GM18517 (cell line): Measurements from ENCODE around the gene CLIP1.
A peak's percentile ranks its signal among the peaks of the same experiment; 100 is the strongest.

Experiments used
- ATAC-seq: cut with Tn5 transposase; IDR thresholded peaks from one replicate; pipeline ENCODE4 v1.9.1; 2021; ENCODE audit warnings: mild to moderate bottlenecking, moderate library complexity; ENCODE audit not compliant: unreplicated experiment

Gene CLIP1

DNA sequence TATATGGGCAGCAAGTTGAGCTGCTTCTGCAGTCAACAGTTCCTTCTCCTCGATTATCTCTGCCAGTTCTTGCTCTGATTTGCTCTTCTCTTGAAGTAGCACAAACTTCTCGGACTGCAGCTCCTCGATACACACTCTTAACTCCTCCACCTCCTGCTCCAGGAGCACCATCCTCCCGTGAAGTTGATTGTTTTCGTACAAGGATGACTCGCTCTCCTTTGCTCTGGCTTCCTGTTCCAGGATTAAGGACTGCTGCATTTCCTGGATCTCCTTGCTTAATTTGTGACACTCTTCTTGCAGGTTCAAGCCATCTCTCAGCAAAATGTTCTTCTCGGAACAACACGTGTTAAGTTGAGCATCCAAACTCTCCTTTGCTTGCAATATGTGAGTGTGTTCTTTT, 100.0 kb downstream of the CLIP1 start:
- no peak for ATAC-seq

DNA sequence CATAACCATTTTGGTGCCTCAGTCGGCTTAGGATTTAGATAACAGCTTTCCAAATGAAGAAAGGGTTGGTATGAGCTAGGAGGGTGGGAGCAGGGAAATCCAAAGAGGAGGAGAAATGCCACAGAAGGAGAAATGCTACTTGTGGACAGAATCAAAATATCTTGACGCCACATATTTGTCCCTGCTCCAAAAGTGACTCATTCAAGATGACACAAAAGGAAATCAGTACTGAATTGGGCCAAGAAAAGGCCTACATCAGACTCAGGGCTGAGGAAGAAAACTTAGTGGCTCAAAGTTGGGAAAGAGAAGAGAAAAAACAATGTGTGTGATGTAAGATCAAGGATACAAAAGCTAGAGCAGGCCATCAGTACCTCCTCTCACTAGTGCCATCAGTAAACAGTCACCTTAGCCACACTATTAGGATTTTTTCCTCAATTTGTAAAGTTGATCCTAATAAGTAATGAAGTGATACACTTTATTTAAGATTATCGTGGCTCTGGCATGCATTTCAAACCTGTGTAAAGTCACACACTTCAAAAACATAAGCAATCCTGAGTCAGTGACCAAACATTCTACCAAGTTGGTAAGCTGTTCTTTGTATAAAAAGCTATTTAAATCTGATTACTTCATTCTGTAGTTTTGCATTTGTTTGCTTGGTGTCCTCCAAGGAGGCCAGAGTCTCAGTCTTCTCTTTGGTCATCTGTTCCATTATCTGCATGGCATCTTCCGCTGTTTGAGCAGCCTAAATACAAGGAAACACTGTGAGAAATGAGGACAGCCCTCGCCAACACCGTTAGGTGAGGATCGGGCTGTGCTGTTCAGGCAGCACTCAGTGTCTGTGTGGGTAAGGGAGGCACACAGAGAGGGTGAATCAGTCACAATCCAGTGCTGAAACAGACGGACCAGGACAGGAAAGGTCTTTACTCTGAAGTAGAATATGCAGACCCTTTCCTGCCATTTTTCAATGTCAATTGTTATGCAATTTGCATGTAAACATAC, 103.6 kb downstream of the CLIP1 start:
- ATAC-seq: no peak

DNA sequence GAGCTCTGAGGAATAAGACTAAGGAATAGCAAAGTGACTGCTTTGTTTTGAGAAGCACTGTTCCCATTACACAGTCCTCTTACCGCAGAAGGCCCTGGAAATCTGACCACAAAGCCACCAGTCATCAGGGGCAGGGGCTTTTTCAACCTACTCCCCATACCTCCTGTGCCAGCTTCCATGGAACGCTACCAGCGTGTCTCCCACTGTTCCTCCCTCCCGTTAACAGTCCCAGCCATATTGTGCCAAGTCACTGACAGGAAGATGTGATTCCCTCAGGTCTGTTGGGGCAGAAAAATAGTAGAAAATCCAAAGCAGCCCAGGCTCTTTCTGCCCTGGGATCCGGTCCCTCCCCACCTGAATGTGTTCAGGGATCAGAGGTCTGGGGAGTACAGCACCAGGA, 109.5 kb downstream of the CLIP1 start:
- no peak for ATAC-seq

DNA sequence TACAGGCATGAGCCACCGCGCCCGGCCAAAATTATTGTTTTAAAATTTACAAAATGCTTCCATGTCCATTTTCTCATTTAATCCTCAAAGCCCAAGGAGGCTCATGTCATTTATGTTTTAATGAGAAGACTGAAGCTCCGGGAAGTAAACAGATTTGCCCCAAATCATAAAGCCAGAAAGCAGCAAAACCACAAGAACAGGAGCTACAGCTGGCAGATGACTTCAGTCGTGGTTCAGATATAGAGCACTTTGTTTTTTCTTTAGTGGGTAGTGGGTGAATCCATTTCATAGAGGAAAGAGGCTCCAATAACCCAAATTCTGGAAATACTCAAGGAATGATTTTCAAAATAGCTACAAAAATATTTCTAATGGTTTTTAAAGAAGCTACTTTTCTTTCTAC, 110.8 kb downstream of the CLIP1 start:
- no peak for ATAC-seq

DNA sequence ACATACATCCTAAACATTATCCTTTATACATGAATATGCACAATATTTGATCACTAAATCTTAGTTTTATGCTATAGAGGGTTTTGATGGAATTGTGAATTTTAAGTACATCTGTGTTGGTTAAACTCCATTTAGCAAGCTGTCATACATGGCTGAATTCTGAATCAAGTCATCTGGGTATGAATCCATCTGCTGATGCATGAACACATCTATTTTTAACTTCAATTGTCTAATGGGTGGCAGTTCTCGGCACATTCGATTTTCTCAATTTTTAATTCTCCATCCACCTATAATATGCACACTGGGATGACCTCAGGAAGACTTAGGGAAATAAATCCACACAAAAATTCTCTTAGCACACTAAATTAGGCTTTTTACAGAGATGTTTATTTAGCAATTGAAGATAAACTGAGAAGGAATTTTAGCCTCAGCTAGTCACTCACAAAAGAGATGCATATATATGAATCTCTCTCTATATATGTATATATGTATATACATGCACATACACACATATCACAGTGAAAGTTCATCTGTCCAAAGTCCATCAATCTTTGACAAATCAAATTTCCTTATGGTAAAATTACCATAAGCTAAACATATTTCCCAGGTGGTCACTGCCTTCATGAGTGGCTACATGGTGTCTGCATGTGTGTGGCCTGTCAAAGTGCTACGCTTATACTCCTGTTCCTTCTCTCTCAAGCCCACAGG, 111.7 kb downstream of the CLIP1 start:
- no peak for ATAC-seq

DNA sequence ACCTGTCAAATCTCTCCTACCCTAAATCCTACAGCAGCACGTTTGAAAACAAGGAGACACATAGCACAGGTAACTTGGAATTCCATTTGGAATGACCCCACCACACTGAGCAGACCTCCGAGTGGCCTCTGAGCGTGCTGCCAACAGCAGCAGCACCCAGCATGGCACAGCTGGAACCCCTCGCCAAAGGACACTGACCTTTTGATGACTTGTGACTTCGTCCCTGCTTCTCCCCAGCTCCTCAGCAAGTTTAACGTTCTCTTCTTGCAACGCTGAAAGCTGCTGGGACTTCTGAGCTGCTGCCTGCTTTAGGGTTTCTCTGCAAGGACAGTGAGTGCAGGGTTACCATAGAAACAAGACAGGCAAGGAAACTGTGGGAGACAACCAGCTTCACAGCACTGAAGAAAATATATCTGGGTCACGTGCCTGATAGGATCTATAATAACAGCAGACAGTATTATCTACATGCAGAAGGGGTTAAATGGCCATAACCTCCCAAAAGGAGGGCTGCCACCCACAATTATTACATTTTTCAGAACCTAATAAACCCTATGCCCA, 112.8 kb downstream of the CLIP1 start:
- ATAC-seq: no peak

DNA sequence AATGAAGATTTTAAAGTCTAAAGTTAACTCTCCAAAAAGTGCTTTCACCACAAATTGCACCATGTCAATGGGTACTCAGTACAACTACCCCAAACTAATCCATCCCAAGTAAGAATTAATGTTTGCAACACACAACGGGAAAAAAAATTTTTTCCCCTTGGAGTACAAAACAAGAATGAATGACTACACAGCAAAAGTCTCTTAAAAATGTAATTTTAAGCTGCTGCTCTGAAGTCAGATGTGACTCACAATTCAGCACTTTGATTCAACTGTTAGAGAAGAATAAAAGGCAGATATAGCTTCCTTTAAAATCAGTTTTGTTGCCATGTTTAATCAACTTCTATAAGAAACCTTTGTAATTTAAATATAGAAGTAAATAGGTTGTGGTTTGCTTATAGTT, 113.7 kb downstream of the CLIP1 start:
- no peak for ATAC-seq

DNA sequence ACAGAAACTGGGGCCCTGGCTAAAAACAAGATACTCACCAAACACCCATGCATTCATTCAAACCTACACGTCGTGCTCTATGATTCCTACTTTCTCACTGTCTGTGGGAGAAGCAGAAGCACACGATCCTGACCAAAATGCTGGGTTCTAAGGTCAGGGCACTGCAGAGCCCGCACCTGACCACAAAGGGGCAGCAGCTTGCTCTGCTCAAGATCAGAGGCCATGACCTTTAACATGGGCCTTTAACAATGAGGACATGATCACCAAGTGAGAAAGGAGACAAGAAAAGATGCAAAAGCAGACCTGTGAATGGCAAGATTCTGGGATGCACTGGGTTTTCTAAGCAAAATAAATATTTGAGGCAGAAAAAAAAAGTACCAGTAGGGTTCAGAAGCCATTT, 116.1 kb downstream of the CLIP1 start:
- no peak for ATAC-seq

DNA sequence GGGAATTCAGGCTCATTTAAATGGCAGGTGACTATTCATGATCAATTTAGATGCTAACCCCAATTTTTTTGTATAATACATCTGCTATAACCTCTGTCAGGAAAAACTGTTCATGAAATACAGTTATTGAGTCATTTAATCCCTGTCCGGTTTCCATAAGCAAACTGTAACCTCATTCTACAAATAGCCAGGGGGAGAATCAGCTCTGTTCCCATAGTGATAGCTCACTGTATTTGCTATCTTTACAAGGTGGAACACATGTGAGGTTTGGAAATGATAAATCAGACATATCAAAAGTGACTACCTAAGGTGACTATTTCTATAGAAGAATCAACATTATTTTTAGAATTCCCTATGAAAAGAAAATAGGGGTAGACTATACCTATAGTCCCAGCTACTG, 117.5 kb downstream of the CLIP1 start:
- no peak for ATAC-seq

DNA sequence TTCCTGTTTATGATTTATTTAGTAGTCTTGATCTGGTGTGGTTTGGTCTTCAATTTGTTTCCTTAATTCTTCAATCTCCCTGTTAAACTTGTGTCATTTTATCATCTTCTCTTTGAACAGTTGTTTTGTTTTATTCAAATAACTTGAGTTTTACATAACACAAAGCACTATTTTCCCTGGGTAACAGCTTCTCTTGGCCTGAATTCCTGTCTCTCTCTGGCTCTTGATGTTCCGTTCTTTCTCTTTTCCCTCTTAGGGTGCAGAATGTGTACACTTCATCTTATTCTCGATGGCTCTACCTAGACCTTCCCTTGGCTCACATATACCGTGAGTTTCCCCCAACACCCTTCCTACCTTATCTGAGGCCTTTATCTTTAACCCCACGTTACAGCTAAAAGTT, 119.4 kb downstream of the CLIP1 start:
- ATAC-seq: no peak

DNA sequence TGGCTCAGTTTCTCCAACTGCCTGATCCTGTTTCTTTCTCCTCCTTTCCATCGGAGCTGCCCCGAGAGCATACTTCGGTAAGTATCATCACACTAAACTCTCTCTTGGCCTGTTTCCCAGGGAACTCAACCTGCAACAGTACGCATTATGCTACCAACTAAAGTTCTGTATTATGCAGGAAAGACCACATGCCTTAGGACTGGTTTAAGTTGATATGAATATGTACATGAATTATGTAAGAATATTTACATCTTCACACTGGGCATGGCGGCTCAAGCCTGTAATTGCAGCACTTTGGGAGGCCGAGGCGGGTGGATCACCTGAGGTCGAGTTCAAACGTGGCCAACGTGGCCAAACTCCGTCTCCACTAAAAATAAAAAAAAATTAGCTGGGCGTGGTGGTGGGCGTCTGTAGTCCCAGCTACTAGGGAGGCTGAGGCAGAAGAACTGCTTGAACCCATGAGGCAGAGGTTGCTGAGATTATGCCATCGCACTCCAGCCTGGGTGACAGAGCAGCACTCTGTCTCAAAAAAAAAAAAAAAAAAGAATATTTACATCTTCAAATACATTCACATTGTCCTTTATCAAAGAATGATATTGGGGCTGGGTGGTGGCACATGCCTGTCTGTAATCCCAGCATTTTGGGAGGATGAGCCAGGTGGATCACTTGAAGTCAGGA, 124.3 kb downstream of the CLIP1 start:
- ATAC-seq: no peak

DNA sequence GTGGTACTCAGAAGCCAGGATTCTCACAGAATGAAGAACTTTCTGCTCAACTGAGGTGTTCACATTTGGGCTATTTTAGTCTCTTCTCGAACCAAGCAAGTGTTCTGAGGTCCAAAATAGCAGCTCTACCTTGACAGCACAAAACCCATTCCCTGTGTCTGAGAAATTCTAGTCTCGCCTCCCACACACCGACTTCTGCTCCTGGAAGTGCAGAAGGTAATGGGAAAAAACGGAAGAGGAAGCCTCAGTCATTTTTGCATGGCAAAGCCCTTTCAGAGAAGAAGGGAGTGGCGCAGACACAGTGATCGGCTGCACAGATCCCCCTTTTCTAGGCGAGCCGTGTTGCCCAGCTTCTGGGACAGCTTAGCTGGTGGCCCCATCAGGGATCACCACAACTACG, 125.0 kb downstream of the CLIP1 start:
- ATAC-seq: no peak

DNA sequence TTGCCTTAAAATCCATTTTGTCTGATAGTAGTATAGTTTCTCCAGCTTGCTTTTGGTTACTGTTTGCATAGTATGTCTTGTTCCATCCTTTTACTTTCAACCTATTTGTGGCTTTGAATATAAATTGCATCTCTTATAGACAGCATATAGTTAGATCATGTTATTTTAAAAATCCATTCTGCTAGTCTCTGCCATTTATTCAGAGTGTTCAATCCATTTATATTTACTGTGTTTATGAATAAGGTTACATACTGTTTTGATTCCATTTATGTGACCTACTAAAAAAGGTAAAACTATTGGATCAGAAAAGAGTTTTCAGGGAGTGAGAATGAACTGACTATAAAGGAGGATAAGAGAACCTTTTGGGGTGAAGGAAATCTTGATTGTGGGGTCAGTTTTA, 126.6 kb downstream of the CLIP1 start:
- no peak for ATAC-seq

DNA sequence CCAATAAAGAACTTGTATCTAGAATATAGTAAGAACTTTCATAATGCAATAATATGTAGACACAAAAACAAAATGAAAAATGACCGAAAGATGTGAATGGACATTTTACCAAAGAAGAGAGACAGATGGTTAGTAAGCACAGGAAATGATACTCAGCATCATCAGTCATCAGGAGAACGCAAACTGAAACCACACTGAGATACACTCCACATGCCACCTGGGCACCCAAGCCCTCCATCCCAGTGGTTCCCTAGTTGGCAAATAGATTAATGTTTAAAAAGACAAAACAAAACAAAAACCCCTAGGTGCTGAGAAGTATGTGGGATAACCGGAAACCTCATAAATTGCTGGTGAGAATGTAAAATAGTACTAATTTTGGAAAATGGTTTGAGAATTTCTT, 129.4 kb downstream of the CLIP1 start:
- peak; percentile 92 for ATAC-seq

DNA sequence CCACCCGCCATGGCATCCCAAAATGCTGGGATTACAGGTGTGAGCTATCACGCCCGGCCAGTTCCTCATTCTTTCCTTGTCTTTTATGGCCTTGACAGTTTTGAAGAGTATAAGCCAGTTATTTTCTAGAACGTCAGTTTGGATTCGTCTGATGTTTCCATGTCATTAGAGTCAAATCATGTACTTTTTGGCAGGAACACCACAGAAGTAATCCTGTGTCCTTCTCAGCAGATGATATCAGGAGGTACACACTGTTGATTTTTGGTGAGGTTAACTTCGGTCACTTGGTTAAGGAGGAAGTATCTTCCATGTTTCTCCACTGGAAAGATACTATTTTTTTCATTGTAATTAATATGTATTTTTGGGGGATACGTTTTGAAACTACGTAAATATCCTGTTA, 131.0 kb downstream of the CLIP1 start:
- ATAC-seq: no peak

DNA sequence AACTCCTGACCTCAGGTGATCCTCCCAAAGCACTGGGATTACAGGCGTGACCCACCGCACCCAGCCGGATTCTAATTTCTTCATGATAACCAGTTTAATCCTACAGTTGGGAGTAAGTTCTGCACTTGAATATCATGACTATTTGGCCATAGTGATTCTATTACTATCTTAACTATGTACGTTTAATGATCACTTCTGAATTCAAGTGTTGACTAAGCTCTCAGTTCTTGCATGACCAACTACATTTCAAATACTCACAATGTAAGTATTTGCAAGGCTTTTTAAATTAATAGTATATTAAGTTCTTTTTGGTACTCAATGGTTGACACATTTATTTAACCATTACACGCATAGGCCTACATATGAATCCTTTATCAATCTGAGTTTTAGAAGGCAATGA, 138.8 kb downstream of the CLIP1 start:
- no peak for ATAC-seq

DNA sequence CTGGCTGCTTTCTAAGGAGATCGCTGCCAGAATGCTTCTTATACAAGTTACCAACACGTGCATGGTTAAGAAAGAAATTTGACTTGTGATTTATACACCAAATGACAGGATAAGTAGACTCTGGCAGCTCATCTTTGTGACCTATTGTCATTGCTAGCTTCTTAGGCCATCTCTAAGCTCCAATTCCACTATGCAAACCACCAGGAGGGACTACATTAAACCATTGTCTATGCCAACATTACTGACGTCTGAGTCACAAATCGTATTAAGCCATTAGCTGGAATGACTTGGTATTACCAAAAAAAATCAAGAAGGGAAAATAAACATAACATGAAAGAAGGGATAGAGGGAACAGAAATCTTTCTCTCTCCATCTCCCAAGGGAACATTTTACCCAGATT, 140.4 kb downstream of the CLIP1 start:
- no peak for ATAC-seq

DNA sequence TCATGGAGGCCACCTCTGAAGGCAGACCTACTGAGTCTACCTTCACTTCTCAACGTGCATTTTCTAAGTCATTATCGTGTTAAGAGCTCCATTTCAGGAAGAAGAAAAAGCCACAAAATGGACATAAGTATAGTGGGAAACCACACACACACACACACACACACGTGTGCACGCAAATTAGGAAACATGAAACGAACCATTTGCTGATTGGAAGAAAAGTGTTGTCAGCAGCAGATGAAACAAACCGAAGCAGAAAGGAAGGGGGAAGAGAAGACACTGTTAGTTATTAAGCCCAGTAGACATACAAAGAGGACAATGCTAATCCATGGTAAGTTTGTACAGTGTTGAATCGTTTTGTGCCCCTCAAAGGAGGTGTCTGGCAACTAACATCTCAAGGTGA, 146.2 kb downstream of the CLIP1 start:
- no peak for ATAC-seq

DNA sequence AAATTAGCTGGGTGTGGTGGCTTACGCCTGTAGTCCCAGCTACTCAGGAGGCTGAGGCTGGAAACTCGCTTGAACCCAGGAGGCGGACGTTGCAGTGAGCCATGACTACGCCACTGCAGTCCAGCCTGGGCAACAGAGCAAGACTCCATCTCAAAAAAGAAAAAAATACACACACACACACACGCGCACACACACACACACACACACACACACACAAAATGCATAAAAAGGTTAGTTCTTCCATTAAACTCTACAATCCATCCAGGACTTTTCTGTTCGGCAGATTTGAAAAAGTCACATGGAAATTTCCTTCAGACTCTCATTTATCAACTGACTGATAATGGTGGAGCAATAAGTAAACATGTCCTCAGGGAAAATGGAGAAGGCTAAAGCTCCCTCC, 147.0 kb downstream of the CLIP1 start:
- ATAC-seq: no peak

DNA sequence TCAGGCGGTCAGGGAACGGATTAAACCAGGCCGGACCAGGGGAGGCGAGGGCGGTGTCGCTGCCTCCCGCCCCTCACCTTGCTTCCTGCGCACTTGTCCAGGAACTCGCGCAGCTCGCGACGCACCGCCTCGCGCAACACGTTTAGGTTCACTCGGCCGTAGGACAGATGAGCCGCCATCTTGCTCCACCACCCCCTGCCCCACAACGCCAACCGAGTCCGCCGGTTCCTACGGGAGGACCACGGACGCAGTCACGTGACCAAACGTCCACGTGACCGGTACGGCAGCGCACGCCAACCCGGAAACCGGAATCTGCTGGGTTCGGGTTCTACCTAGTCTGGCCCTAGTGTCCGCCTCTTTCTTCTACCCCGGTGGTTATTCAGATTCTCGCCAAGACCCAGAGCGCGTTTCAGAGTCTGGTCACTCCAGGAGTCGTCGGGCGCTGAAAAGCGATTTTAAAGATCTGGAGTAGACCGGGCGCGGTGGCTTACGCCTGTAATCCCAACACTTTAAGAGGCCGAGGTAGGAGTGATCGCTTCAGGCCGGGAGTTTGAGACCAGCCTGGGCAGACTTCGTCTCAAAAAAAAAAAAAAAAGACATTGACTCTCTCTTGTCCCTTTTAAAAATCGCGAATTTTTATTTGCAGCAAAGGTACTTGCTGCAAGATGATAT, 156.1 kb downstream of the CLIP1 start, which contains the start of gene VPS33A:
TSS of gene VPS33A (minus strand) at position 265 of the 672 bp plus-strand sequence. CDS start at position 179, 86 bp downstream.
- ATAC-seq: peak; percentile 76

DNA sequence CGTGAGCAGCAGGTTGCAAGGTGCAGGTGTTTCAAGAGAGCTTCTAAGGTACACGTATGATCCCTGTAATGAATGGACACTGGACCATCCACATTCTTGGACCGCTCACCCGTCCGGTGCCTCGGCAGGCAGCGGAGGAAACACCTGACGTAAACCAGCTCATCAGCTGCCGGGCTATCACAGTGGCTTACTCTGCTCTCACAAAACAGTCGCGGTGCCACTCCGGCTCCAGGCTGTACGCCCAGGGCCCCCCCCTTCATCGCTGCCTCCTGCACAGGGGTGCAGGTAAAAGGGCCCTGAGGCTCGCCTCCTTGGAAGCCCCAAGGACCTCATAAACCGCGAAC, 156.6 kb downstream of the CLIP1 start:
- peak; percentile 25 for ATAC-seq
